ENCODE data around the gene BABAM2. TPM values are rescaled to one million over a fixed set of nuclear protein-coding genes. Genes with fewer than 3 reads are reported as not detected.

BABAM2 gene
- total and polyA plus RNA-seq, 9 of the 15 experiments (the other 6 are each of a cell fraction or from before 2014, with no cell fraction given) = 10.9 to 37.4 (median 25.6) TPM

DNA sequence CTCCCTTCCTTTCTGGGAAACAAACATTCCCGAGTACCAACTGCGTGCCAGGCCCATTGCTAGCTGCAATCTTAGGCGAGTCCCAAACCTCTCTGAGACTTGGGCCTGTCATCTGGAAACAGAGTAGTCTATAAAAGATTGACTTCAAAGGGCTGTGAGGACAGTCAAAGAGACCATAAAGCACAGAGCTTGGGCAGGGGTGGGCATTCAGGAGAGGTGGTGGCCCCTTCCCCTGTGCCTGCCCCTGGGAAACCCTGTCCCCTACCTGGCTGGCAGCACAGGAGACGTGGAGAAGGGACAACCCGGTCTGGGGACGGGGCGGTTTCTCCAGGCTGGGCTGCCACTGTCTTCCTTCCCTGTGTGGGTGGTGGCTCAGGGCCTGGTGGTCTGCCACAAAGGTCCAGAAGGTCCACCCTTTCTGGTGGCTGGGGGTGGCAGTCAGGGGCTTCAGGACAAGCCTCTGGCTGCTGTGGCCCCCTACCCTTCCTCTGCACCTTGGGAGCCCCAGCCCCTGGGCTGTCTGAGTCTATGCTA lies 468.2 kb downstream of the BABAM2 start:
- H3K36me3 ChIP-seq (ENCODE audit: control insufficient read depth, insufficient read depth, low read length) = no peaks in the 10 kb centered on the region
- no peaks in the 10 kb centered on the region for H3K79me2 ChIP-seq (ENCODE audit: control insufficient read depth, insufficient read depth, low read length)
- POLR2A ChIA-PET = interaction anchor here (0.7 kb wide), 1 partner anchor 9 kb away, joined by 3 read pairs; no protein-coding TSS in a partner anchor
- peak overlapping the region; percentile 98 for H2AFZ ChIP-seq (ENCODE audit: low read depth, low read length)
- H3K4me3 ChIP-seq = no peak overlapping the region
- H3K9me3 ChIP-seq (replicated peaks; ENCODE audit: control insufficient read depth, insufficient read depth, low read depth, low read length) = no peaks in the 10 kb centered on the region
- in situ Hi-C loops (cut with MboI) (no loop called here), intact Hi-C loops (cut with micrococcal nuclease) (loop anchor here (2.0 kb wide), 1 partner anchor 32 kb away; no protein-coding TSS in a partner anchor)
- no peaks in the 10 kb centered on the region for H4K20me1 ChIP-seq (replicated peaks; ENCODE audit: control insufficient read depth, insufficient read depth, low read length)
- H3K27ac ChIP-seq (ENCODE audit: extremely low read depth, low read depth, low read length) = peak overlapping the region; percentile 74
- peaks cover 64 to 69% of the 10 kb centered on the region in 2 experiments for H3K4me1 ChIP-seq (replicated peaks in 1 of 2; ENCODE audit: control insufficient read depth in 2 of 2, insufficient read depth in 2 of 2, low read length in 2 of 2)
- DNase-seq (ENCODE audit: extremely low read depth in 1 of 4, low spot score in 3 of 4) (no peak), FAIRE-seq (no peak), ATAC-seq (no peak)
- CTCF ChIA-PET (ENCODE audit: low intra/inter-chr PET ratio) = no interaction called here
- H3K4me2 ChIP-seq (ENCODE audit: insufficient read depth, low read length) = peak overlapping the region; percentile 56; the same call in 1 of the 2 replicates
- WGBS (ENCODE audit: insufficient coverage, low coverage, missing lambda C conversion rate) = 75% methylated on average over 6 of the region's 7 CpGs
- peak overlapping the region; percentile 58 to 73 for H3K9ac ChIP-seq (ENCODE audit: insufficient read depth in 1 of 2, low read depth in 2 of 2, low read length in 2 of 2)
- H3K27me3 ChIP-seq (ENCODE audit: control insufficient read depth in 2 of 2, insufficient read depth in 2 of 2, low read length in 2 of 2) = no peaks in the 10 kb centered on the region
- peaks cover 6% of the 10 kb centered on the region for H3K9me1 ChIP-seq (ENCODE audit: control insufficient read depth, insufficient read depth, low read length)
- TF ChIP-seq FOXP1 (CRISPR knock-in tag; IDR thresholded peaks at IDR 0.05) = peak; percentile 50; the same call in 1 of the 2 replicates
- TF ChIP-seq TEAD1 (CRISPR knock-in tag; IDR thresholded peaks at IDR 0.05) = 0 out of 4 replicates have a peak, but pooled peaks of 1 of the 2 experiments have one; percentile 26
- TF ChIP-seq, protein P1, sequence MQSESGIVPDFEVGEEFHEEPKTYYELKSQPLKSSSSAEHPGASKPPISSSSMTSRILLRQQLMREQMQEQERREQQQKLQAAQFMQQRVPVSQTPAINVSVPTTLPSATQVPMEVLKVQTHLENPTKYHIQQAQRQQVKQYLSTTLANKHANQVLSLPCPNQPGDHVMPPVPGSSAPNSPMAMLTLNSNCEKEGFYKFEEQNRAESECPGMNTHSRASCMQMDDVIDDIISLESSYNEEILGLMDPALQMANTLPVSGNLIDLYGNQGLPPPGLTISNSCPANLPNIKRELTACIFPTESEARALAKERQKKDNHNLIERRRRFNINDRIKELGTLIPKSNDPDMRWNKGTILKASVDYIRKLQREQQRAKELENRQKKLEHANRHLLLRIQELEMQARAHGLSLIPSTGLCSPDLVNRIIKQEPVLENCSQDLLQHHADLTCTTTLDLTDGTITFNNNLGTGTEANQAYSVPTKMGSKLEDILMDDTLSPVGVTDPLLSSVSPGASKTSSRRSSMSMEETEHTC (IDR thresholded peaks at IDR 0.05) = no peak
- 0 out of 2 replicates have a peak, but pooled peaks have one; percentile 61 for TF ChIP-seq GTF2E2 (tag; IDR thresholded peaks at IDR 0.05)
- no TSS peak for BruUV-seq (replicated peaks)
